Panc1 (cell line): ENCODE data around the gene TOLLIP. TPM values are rescaled to one million over a fixed set of nuclear protein-coding genes. Genes with fewer than 3 reads are reported as not detected.

ENCODE experiments used
- ATAC-seq: fragments of 200-7000 bp; cut with Tn5 transposase; 2 replicates; pipeline ENCODE4 v1.9.1; 2020; ENCODE audit warnings: mild to moderate bottlenecking, moderate library complexity
- BruUV-seq: library from RNA; stranded (reverse); fragments of 400-500 nt; replicated peaks from 2 replicates; lab custom pipeline; 2021; lab: Mats Ljungman, UMichigan
- CTCF ChIA-PET: fragments of 300-600 bp; sonication (Branson Sonifier 250); formaldehyde crosslinking; loops from one replicate; lab custom pipeline; 2022; ENCODE audit warnings: antibody characterized with exemption; lab: Charles Lee
- POLR2A ChIA-PET: fragments of 300-600 bp; sonication (Branson Sonifier 250); formaldehyde crosslinking; loops from one replicate; lab custom pipeline; 2022; ENCODE audit warnings: antibody characterized with exemption; lab: Charles Lee
- DNase-seq: peaks from one replicate; pipeline ENCODE4 v3.0.0-alpha.2; 2010; ENCODE audit warnings: low read depth, low spot score
- H3K27ac ChIP-seq: 2 replicates; pipeline ENCODE4 v1.5.1; 2011; ENCODE audit warnings: mild to moderate bottlenecking, low read length, inconsistent platforms
- H3K27me3 ChIP-seq: fragments of 200-500 bp; sonication (Bioruptor generic); 2 replicates; pipeline ENCODE4 v1.6.0; 2014; ENCODE audit warnings: low read length, inconsistent platforms; ENCODE audit not compliant: control insufficient read depth, insufficient read depth
- H3K36me3 ChIP-seq: fragments of 200-500 bp; sonication (Bioruptor generic); 2 replicates; pipeline ENCODE4 v1.5.1; 2014; ENCODE audit warnings: inconsistent platforms, mild to moderate bottlenecking, low read length, moderate library complexity; ENCODE audit not compliant: control insufficient read depth, insufficient read depth
- H3K4me1 ChIP-seq: 2 replicates; pipeline ENCODE4 v1.5.1; 2011; ENCODE audit warnings: inconsistent platforms, mild to moderate bottlenecking, low read length, moderate library complexity; ENCODE audit not compliant: control insufficient read depth, insufficient read depth
- H3K4me3 ChIP-seq, 2 experiments: 2 replicates each; pipeline ENCODE4 v1.5.1; 2011 to 2012; ENCODE audit warnings: low read depth in 2 of 2, low read length in 2 of 2, mild to moderate bottlenecking in 2 of 2, inconsistent platforms in 1 of 2, moderate library complexity in 1 of 2
- H3K9me3 ChIP-seq: fragments of 200-500 bp; sonication (Bioruptor generic); 2 replicates; pipeline ENCODE4 v1.5.1; 2014; ENCODE audit warnings: low read depth, mild to moderate bottlenecking, inconsistent platforms, low read length, moderate library complexity; ENCODE audit not compliant: control insufficient read depth, insufficient read depth
- CTCF ChIP-seq: fragments of 450-650 bp; IDR thresholded peaks from 2 replicates; pipeline ENCODE4 v1.5.1; 2017; ENCODE audit warnings: mild to moderate bottlenecking
- POLR2AphosphoS5 ChIP-seq: IDR thresholded peaks from 2 replicates; pipeline ENCODE4 v1.6.1; 2012; ENCODE audit warnings: mild to moderate bottlenecking, low read depth, low read length, moderate library complexity
- SIN3A ChIP-seq: IDR thresholded peaks from 2 replicates; pipeline ENCODE4 v1.6.1; 2012; ENCODE audit warnings: low read depth, mild to moderate bottlenecking, low read length, moderate library complexity, borderline replicate concordance; ENCODE audit not compliant: insufficient read depth
- TCF7L2 ChIP-seq: IDR thresholded peaks from 2 replicates; pipeline ENCODE4 v1.6.1; 2011; ENCODE audit warnings: mild to moderate bottlenecking, low read depth, low read length, inconsistent platforms
- in situ Hi-C: cut with HindIII; loops from 2 replicates; pipeline ENCODE4 v1.10.0; 2016; ENCODE audit warnings: low sequenced_read_pairs, low pct_unique_long_range_greater_than_20kb
- intact Hi-C: fragments of 100-400 bp; cut with micrococcal nuclease; formaldehyde crosslinking; loops from one replicate; pipeline ENCODE4 v1.10.0; 2022; ENCODE audit not compliant: unreplicated experiment
- total RNA-seq: library from RNA; stranded (reverse); gene quantifications from one replicate; pipeline ENCODE4 v1.2.1, GENCODE V29; 2021; ENCODE audit not compliant: unreplicated experiment
- TF ChIP-seq, protein P1 (sequence below), 2 experiments: IDR thresholded peaks; 2 replicates each; pipeline ENCODE4 v1.6.1; 2011 to 2012; ENCODE audit warnings: low read depth in 2 of 2, control low read depth in 1 of 2, low read length in 1 of 2, mild to moderate bottlenecking in 1 of 2, moderate library complexity in 1 of 2; ENCODE audit not compliant: insufficient read depth in 1 of 2

Gene TOLLIP
- total RNA-seq, 1 experiment from 2014 or later, result 141 TPM

DNA sequence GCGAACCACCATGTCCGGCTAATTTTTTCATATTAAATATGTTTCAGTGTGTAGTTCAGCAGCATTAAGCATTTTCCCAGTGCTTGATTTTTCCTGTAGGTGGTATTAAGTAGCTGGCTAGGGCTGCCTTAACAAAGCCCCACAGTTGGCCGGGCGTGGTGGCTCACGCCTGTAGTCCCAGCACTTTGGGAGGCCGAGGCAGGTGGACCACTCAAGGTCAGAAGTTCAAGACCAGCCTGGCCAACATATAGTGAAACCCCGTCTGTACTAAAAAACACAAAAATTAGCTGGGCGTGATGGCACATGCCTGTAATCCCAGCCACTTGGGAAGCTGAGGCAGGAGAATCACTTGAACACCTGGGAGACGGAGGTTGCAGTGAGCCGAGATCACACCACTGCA is 33.5 kb upstream of the TOLLIP start:
- DNase-seq, result no peak
- CTCF ChIA-PET, result no interaction called here
- no peaks in the 10 kb centered on the region for H3K27me3 ChIP-seq
- H3K4me3 ChIP-seq, result no peak overlapping the region
- 0 out of 2 replicates have a peak, but pooled peaks cover 5% of the 10 kb centered on the region for H3K4me1 ChIP-seq
- POLR2A ChIA-PET, result interaction anchor here (1.3 kb wide), 1 partner anchor 8 kb away, joined by 7 read pairs; no protein-coding TSS in a partner anchor
- in situ Hi-C loops (no loop called here), intact Hi-C loops (no loop called here)
- TF ChIP-seq TCF7L2 (no peak), POLR2AphosphoS5 (no peak), SIN3A (no peak), CTCF (no peak)
- TF ChIP-seq, protein P1, sequence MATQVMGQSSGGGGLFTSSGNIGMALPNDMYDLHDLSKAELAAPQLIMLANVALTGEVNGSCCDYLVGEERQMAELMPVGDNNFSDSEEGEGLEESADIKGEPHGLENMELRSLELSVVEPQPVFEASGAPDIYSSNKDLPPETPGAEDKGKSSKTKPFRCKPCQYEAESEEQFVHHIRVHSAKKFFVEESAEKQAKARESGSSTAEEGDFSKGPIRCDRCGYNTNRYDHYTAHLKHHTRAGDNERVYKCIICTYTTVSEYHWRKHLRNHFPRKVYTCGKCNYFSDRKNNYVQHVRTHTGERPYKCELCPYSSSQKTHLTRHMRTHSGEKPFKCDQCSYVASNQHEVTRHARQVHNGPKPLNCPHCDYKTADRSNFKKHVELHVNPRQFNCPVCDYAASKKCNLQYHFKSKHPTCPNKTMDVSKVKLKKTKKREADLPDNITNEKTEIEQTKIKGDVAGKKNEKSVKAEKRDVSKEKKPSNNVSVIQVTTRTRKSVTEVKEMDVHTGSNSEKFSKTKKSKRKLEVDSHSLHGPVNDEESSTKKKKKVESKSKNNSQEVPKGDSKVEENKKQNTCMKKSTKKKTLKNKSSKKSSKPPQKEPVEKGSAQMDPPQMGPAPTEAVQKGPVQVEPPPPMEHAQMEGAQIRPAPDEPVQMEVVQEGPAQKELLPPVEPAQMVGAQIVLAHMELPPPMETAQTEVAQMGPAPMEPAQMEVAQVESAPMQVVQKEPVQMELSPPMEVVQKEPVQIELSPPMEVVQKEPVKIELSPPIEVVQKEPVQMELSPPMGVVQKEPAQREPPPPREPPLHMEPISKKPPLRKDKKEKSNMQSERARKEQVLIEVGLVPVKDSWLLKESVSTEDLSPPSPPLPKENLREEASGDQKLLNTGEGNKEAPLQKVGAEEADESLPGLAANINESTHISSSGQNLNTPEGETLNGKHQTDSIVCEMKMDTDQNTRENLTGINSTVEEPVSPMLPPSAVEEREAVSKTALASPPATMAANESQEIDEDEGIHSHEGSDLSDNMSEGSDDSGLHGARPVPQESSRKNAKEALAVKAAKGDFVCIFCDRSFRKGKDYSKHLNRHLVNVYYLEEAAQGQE (IDR thresholded peaks at IDR 0.05; ENCODE audit: insufficient read depth in 1 of 2, low read depth in 2 of 2, low read length in 1 of 2), result no peak
- no peak overlapping the region for H3K27ac ChIP-seq
- no peaks in the 10 kb centered on the region for H3K36me3 ChIP-seq
- BruUV-seq, result no TSS peak
- H3K9me3 ChIP-seq, result no peaks in the 10 kb centered on the region
- ATAC-seq, result no peak

- peak; percentile 55 for ATAC-seq
- DNase-seq, result no peak
Observed at GRCh38 chr11:1341928-1342524, 32.6 kb upstream of the TOLLIP start.

More at GRCh38 chr11:1341928-1342524, 32.6 kb upstream of the TOLLIP start:
- intact Hi-C loops (no loop called here), in situ Hi-C loops (no loop called here)
- CTCF ChIA-PET, result no interaction called here
- TF ChIP-seq SIN3A (no peak), POLR2AphosphoS5 (no peak), CTCF (no peak), TCF7L2 (no peak)
- TF ChIP-seq, protein P1 (IDR thresholded peaks at IDR 0.05; ENCODE audit: insufficient read depth in 1 of 2, low read depth in 2 of 2, low read length in 1 of 2), result no peak
- no peaks in the 10 kb centered on the region for H3K27me3 ChIP-seq
- 0 out of 2 replicates have a peak, but pooled peaks cover 5% of the 10 kb centered on the region for H3K4me1 ChIP-seq
- no peaks in the 10 kb centered on the region for H3K36me3 ChIP-seq
- BruUV-seq, result no TSS peak
- H3K9me3 ChIP-seq, result no peaks in the 10 kb centered on the region
- H3K4me3 ChIP-seq, result peak overlapping the region in 1 of 2 experiments; percentile 2; a peak in 2 of 4 replicates
- POLR2A ChIA-PET, result interaction anchor here (1.3 kb wide), 1 partner anchor 9 kb away, joined by 7 read pairs; no protein-coding TSS in a partner anchor
- no peak overlapping the region for H3K27ac ChIP-seq
